ENCODE data around the gene LSP1.

Gene LSP1

GRCh38 chr11:1837171-1838076 is 15.5 kb upstream of the LSP1 start:
- peak; percentile 59 to 76 for DNase-seq (ENCODE audit: low read depth in 2 of 2)

DNA sequence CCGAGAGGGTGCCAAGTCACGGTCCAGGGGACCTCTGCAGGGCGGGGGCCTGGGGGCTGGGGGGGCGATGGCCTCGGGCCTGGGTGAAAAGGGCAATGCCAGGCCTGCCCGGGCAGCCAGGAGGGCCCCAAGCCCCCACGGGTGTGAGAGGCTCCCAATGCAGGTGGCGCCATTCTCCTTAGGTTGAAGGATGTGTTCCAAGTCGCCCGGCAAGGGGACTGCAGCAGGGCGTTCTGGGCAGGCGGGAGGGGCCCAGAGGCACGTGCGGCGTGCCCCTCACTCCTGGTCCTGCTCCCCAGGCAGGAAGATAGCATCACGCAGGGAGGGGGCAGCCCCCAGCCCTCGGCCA is 14.8 kb upstream of the LSP1 start:
- no peak for DNase-seq (ENCODE audit: low read depth in 2 of 2)

DNA sequence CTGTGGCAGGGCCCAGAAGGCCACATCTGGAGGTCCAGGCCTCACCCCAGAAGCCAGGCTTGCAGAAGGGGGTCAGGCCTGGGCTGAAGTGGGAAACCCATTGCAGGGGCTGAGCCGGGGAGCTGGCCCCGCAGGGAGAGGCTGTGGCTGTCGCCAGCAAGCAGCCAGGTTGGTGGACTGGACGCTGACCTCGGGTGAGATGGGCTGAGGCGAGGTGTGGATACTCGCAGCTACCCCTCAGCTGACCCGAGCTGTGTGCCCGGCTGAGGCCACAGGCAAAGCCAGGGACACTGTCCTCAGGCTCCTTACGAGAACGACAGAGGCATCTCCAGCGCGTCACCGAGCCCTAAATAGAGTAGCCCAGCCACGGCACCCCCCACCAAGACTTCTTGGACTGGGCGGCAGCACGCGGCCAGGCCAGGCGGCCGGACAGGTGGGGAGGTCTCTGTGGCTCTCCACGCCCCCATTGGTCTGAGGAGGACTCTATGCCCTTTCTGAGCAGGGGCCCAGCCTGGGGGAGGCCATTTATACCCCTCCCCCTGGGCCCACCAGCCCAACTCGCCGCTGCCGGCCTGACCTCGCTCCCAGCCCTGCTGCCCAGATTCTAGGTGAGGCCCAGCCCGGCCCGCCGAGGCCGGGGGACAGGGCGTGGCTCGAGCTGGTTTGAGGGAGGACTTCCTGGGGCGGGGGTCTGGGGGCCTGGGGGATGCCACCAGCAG is 14.3 kb upstream of the LSP1 start, which contains the start of gene TNNI2:
Gene TNNI2, plus strand, starts transcription at position 556 of the 719 bp plus-strand sequence. CDS start 716 bp downstream, outside the sequence.
- DNase-seq (ENCODE audit: low read depth in 2 of 2) = no peak

GRCh38 chr11:1839204-1839923 is 13.5 kb upstream of the LSP1 start:
- no peak for DNase-seq (ENCODE audit: low read depth in 2 of 2)

DNA sequence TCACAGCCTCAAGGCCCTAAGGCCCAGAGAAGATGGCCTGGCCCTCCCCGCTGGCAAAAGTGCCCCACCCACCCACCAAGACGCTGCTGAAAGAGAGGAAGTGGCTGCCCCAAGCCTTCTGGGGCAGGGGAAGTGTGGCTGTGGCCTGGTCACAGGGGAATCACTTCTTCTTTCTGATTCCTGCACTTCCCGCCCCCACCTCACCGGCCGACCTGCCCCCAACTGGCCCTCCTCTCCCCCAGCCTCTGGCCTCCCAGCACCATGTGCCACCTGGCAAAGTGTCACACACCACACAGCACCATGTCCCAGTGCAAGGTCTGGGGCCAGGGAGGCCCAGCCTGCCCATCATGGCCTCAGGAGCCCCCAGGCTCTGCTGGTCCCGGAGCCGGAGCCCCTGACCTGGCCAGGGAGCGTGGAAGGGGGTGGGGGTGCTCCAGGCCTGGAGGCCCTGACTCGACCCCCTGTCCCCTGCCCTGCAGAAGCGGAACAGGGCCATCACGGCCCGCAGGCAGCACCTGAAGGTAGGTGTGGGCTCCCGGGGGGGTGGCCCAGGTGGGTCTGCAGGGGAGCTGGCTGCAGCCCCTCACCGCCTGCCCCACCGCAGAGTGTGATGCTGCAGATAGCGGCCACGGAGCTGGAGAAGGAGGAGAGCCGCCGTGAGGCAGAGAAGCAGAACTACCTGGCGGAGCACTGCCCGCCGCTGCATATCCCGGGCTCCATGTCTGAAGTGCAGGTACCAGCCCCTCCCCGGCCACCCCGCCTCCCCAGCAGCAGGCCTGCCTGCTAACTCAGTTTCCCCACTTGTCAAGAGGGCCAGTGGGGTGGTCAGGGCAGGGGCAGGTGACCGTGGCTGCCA is 12.7 kb upstream of the LSP1 start:
- DNase-seq (ENCODE audit: low read depth in 2 of 2) = no peak

DNA sequence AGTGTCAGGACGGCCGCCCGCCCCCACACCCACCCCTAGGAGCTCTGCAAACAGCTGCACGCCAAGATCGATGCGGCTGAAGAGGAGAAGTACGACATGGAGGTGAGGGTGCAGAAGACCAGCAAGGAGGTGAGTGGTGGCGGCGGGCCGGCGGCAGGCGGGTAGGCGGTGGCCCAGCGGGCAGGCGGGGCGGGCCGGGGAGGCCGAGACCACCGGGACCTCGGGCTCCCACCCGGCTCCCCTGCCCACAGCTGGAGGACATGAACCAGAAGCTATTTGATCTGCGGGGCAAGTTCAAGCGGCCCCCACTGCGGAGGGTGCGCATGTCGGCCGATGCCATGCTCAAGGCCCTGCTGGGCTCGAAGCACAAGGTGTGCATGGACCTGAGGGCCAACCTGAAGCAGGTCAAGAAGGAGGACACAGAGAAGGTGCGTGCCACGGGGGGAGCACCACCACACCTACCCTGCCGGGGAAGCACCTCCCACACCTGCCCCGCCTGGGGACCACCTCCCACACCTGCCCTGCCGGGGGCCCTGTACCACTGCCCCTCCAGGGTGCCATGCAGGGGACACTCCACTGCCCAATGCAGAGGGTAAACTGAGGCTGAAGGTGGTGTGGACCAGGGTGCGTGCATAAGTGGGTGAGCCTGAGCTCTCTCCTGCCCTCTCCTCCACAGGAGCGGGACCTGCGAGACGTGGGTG is 12.0 kb upstream of the LSP1 start:
- no peak for DNase-seq (ENCODE audit: low read depth in 2 of 2)

DNA sequence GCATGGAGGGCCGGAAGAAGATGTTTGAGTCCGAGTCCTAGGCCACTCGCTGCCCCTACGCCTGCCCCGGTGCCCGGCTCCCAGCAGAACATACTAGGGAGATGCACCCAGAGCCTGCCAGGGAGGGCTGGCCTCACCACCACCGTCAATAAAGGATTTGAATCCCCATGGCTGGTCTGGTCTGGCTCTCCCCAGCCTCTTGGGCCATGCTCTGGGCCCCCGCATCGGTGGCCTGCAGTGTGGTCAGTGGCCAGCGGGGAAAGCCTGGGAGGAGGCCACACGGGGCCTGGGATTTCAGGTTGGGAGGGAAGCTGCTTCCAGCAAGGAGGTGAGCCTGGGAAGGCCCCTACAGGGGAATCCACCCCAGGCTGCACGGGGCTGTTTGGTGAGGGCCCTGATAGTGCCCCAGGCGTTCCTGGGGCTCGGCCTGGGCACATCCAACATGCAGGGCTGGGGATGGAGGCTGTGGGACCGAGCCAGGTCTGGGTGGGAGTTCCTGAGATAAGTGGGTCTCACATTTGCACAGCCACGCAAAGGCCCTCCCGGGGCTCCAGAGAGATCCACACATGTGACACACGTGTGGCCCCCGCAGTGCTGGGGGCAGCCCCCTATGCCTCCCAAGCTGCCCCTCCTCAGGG is 11.3 kb upstream of the LSP1 start:
- DNase-seq (ENCODE audit: low read depth in 2 of 2) = no peak

DNA sequence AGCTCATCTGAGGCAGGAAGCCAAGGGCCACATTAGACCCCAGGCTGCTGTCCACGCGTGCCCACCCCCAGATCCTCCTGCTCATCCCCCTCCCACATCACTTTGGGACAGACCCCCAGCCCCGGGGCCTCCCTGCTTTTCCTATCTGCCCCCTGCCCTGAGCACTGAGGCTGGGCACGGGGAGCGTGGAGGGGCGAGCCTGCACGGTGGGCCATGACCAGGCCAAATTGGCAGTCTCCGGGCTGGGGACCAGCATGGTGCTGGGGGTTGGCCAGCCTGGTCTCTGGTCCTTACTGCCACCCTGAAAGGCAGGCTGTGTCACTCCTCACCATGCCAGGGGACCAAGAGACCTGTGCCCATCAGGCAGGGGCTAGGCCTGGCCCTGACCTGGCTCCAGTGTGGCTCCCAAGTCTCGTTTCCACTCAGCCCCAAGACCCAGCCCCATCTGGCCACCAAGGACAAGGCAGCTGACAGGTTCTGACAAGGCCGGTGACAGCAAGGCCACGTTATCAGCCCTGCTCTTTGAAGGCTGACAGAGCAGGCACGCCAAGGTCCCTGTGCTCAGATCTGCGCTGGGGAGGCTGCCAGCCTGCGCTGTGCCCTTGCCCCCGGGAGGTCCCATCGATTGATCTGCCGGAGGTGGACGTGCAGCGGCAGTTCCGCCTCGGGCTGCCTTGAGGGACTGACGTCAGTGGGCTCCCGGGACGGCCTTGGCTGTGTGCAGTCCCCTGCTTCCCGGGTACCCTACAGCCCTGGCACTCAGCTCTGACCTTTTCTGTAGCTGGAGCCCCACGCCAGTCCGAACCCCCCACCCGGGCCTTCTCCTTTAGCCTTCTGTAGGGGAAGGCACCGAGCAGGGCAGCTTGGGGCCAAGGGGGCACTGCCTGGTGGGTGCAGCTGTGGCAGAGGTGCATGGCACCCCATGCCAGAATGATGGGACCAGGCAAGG is 10.5 kb upstream of the LSP1 start:
- no peak for DNase-seq (ENCODE audit: low read depth in 2 of 2)

GRCh38 chr11:1843098-1843473 is 9.8 kb upstream of the LSP1 start:
- DNase-seq (ENCODE audit: low read depth in 2 of 2) = no peak

- no peak for DNase-seq (ENCODE audit: low read depth in 2 of 2)
Measured at GRCh38 chr11:1843796-1844195, 9.1 kb upstream of the LSP1 start.

DNA sequence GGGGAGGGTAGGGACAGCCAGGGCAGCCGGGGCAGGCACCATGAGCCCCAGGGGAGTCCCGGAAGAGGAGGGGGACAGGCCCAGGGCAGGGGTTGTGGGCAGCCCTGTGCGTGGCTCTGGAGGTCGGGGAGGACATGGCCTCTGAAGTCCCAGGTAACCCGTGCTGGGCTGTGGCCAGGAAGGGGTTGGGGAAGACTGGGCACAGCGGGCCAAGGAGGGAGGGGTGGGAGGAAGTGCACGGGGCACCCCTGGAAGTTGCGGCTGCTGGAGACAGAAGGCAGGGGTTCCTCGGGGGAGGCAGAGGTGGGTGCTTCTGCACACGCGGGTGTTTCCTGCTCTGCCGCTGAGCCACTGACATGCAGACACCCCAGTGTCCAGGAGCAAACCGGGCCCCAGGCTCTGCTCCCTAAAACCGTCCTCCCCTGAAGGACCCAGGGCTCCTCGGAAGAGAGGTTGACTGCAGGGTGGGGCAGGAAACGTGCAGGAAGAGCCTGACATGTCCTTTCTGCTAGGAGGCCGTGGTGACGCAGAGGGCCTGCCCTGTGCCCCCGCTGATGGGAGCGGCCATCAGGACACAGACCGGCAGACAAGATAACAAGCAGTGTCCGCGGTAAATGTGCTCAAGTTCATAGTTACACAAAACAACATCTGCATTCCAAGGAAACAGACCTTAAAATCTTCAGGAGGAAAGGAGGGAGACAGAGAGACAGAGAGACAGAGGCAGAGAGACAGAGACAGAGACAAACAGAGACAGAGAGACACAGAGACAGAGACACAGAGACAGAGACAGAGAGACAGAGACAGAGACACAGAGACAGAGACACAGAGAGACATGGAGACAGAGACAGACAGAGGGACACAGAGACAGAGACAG is 8.4 kb upstream of the LSP1 start:
- DNase-seq (ENCODE audit: low read depth in 2 of 2) = no peak

- no peak for DNase-seq (ENCODE audit: low read depth in 2 of 2)
Measured at GRCh38 chr11:1845095-1845429, 7.8 kb upstream of the LSP1 start.

DNA sequence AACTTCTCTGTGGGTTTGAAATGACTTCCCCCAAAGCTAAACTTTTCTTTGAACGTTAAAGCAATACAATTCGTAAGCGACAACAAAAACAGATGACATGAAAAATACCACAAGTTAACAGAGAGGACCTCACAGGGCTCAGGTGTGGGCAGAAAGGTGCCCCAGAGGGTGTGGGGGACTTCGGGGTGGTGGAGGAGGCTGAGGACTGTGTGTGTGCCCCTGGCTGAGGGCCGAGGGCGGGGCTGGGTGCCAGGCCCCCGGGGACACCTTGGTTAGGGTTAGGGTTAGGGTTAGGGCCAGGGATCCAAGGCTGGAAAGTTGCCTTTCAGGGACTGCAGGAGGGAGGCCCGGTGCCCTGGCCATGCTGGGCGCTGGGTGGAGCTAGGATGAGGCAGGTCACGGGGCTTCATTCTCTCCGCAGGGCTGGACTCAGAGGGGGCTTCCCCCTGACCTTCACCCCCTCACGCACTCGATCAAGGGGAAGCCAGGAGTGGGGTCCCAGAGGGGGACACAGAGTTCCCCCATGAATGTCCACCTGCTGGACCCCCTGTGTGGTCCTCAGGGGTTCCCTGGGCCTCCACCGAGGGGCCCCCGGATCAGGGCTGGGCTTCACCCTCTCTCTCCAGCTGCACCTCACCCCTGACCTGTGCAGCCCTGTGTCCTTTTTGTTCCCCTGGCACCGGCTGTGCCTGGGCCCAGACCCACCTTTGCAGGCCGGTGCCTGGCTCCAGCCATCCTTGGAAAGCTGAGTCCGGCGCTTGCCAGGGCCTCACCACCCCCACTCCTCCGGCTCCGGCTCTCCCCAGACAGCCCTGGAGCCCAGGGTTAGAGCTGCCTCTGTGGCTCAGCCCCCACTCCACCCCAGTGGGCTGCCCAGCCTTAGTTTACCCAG is 7.1 kb upstream of the LSP1 start:
- no peak for DNase-seq (ENCODE audit: low read depth in 2 of 2)

- DNase-seq (ENCODE audit: low read depth in 2 of 2) = no peak
Measured at GRCh38 chr11:1846453-1846932, 6.4 kb upstream of the LSP1 start.

GRCh38 chr11:1847006-1847735 is 5.7 kb upstream of the LSP1 start:
- no peak for DNase-seq (ENCODE audit: low read depth in 2 of 2)

DNA sequence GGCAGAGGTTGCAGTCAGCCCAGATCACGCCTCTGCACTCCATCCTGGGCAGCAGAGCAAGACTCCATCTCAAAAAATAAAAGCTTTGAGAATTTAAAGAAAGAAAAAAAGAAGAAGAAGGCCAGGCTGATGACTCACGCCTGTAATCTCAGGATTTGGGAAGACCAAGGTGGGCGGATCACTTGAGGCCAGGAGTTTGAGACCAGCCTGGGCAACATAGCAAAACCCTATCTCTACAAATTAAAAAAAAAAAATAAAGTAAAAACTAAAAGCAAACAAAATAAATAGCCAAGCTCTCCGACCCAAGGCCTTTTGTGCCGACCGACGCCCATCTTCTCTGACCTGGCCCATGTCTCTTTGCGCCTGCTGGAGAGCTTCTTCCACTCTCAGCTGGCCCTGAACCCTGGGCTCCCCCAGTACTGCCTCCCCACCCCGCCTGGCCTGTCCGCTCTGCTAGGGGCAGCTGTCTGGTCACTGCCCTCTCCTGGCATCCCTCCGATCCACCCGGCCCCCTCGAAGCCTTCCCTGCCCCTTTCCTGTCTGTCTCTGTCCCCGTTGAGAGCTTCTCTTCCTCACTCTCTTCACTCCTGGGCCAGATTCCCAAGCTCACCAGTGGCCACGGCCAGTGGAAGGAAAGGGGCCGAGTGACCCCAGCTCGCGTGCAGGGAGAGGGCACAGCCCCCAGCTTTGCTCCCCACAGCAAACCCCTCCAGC is 4.8 kb upstream of the LSP1 start:
- no peak for DNase-seq (ENCODE audit: low read depth in 2 of 2)

All from stimulated activated CD4-positive, alpha-beta T cell treated with anti-CD3 and anti-CD28 coated beads, Interleukin-15, amount 100 ng/mL, for 48 hours (primary cell).